Stimulated activated naive CD4-positive, alpha-beta T cell (primary cell): ENCODE data around the gene FAM9A.

Experiments
- DNase-seq, 6 experiments: peaks; one replicate each; lab custom pipeline; 2025; lab: John Stamatoyannopoulos, UW

The FAM9A gene

DNA sequence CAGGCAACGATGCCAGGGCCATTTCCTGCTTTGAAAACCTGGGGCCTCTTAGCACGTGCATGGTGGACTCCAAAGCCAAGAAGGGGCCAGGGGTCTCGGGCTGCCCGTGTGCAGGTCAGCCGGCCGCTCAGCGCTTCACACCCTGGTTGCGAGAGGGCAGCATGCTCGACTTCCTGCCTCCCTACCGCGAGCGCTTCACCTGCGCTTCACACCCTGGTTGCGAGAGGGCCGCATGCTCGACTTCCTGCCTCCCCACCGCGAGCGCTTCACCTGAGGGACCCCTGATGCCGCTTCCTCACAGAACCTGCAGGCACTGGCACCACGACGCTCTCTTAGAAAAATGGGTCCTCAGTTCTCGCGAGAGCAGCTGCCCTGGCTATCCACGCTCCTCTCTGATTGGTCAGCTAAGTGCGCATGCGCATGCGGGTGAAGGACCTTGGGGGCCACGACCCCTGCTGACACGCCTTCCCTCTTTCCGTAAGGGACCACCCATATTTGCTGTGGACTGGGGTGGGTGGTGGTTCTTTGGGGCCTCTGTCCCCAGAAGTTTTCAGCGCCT, at the start of gene FAM9A:
TSS of gene FAM9A (minus strand) at position 343 of the 559 bp plus-strand sequence. CDS start 1,212 bp downstream, outside the sequence.
- no peak for DNase-seq

DNA sequence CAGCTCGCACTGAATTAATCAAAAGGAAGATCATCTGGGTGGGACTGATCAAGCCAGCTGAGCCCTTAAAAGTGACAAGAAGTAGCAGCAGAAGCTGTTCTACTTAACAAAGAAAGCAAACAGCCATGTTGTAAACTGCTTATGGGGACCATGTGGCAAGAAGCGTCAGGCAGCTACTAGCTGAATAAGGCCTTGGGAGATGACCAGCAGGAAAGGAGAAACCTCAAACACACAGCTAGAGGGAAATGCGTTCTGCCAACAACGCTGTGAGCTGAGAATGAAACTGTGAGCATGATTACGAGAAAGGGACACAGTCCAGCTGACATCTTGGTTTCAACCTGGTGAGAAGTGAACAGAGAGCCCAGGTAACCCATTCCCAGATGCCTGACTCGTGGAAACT, 49.3 kb upstream of the FAM9A start:
- DNase-seq = no peak

DNA sequence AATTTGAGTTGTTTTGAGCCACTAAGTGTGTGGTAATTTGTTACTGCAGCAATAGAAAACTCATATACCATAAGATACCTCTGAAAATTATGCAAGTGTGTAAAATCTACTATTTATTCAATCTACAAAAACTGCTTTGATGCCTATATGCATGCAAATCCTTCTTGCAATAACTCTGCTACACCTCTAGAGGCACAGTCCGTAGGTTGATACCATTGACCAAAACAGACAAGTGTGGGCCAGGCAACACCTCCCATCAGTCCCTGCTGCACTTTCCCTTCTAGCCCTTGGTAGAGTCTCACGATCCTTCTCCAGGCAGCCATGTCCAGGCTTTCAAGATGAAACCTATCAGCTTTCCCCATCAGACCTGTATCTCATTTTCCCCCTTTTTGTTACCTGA, 48.8 kb upstream of the FAM9A start:
- DNase-seq = no peak

- DNase-seq = no peak
Measured at GRCh38 chrX:8849458-8849857, 48.3 kb upstream of the FAM9A start.

DNA sequence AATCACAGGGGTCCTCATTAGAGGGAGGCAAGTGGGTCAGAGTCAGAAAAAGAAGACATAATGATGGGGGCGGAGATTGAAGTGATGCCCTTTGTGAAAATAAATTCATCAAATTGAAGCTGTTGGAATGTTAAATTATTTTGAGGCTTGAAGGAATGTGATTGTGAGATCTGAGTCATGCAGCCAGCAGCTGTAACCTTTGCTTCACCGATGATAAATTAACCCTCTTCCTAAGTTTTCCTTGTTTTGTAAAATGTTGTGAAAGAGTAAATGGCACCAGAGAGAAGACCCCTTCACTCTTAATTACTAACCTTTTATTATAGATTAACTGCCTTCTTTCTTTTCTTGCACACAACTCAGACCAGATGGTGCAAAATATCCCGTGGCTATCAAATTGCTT, 47.7 kb upstream of the FAM9A start:
- DNase-seq = no peak

DNA sequence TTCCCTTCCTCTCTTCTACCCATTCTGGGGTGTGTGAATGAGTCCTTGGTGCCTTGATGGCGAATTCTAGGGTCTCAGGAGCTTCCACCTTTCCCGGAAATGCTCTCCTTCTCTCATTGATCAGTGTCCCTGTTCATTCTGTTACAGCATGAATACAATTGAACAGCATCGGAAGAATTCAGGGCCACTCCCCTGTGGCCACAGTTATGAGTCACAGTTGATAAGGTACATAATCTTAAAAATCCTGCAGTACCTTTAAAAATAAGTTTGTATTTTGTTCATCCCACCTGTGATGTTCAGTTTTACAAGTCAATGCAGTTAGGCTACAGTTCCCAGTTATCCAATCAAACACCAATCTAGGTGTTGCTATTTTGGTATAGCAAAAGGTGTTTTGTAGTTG, 47.3 kb upstream of the FAM9A start:
- DNase-seq = no peak

DNA sequence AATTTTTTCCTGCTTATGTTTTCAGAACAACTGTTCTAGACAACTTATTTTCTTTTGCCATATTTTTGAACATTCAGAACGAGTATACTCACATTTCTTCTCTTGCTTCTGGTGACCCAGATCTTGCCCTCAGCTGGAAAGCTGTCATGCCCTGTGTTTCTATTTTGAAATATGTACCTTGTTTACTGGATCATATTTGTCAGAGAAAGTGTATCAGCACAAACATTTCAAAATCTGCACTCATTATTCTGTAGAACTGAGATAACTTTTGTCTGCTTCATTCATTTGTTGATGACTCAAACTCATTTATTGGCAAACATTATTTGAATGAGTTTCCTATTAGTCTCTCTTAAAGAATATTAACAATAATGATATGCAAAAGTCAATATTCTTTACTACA, 46.2 kb upstream of the FAM9A start:
- no peak for DNase-seq

DNA sequence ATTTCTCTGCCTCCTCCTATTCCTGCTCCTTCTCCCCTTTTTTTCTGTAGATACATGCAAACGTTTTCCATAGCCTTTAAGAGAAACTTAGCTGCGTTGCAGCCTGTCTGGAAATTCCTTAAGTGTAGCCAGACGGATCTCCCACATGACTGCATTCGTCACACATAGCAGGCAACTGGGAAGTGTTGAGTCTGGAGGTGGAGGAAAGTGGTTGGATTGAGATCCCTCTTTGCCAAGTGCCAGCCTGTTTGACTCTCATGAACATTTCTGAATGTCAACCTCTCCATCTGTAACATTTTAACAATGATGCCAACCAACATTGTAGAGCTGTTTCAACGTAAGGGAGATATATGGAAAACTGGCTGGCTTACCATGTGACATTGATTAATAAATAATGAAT, 45.1 kb upstream of the FAM9A start:
- no peak for DNase-seq

GRCh38 chrX:8845469-8845868, 44.3 kb upstream of the FAM9A start:
- DNase-seq = no peak

GRCh38 chrX:8845060-8845459, 43.9 kb upstream of the FAM9A start:
- no peak for DNase-seq

DNA sequence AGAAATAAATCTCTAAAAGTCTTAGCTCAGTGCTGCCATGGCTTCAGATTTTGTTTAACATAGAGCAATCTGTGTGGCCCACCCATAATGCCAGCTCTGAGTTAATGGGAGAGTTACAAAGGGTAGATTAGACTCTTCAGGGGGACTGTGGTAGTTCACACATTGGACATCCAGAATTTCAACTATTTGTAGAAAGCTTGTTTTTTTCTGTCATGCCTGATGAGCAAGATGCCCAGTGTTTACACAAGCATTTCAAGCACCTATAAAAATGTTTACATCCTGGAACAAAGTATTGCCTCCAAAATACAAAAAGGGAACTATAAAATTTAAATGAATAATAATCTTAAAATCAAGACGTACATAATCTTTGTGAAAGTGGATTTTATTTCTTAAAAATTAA, 43.0 kb upstream of the FAM9A start:
- DNase-seq = no peak

DNA sequence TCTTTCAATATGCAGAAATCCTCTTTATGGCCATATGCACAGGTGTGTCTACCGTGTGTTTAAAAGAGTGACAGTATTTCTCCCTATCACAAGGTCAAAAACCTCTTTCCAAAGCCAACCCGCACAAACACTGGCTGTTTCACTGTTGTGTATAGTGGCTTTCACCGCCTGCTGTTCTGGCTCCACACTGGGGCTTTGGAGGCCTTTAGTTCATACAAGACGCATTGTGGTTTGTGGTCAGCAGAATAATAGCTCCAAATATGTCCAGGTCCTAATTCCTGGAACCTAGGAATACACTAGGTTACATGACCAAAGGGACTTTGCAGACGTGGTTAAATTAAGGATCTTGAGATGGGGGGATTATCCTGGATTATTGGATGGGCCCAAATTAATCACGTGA, 40.7 kb upstream of the FAM9A start:
- DNase-seq = no peak

GRCh38 chrX:8834392-8834791, 33.2 kb upstream of the FAM9A start:
- no peak for DNase-seq

DNA sequence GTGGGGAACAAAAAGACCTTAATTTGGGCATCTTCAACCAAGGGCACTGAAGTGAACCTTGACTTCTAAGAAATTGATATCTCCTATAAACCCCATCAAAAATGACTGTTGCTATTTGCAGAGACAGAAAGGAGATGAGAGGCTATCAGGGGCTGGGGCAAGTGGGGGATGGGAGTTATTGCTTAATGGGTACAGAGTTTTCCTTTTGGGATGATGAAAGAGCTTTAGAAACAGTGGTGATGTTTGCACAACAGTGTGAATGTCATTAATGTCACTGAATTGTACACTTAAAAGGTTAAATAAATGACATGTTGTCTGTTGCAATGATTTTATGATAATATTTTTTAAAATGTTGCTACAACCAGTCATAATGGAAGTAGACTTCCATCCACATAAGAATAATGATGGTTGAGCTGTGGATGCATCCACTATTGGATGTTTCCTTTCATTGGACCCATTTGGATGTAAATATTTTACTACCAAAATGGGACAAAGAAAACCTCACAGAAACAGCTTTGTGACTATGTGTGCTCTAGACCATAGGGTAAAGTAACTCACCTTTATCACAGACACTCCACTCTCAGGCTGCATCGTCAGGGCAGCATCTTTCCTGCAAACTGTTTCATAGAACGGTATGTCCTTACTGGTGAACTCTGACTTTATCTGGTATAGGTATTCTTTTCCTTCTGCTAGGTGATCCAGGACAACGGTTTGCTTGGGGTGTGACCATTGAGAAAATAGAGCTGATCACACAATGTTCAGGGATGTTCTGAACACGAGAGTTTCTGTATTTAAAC, 31.6 kb upstream of the FAM9A start:
- DNase-seq = no peak

GRCh38 chrX:8823698-8824097, 22.5 kb upstream of the FAM9A start:
- no peak for DNase-seq

GRCh38 chrX:8822002-8822401, 20.8 kb upstream of the FAM9A start:
- no peak for DNase-seq

- DNase-seq = no peak
Measured at GRCh38 chrX:8820910-8821527, 19.8 kb upstream of the FAM9A start.

- peak in 2 of 6 experiments; percentile 11 to 38 for DNase-seq
Measured at GRCh38 chrX:8815460-8816065, 14.4 kb upstream of the FAM9A start.

DNA sequence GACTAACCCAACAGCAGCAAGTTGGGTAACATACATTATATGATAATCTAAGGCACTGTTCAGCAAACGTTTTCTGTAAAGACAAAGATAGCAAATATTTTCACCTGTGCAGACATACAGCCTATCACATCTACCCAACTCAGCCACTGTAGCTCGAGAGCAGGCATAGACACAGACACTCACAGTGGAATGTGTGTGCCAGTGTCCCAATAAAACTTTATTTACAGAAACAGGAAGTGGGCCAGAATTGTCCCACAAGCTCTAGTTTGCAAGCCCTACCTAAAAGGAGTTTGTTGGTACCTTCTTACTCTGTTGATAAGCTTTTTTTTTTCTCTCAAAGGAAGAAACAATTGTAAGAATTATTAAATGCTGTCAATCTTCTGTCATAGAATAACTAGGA, 11.9 kb upstream of the FAM9A start:
- no peak for DNase-seq

- no peak for DNase-seq
Measured at GRCh38 chrX:8811611-8812010, 10.4 kb upstream of the FAM9A start.

DNA sequence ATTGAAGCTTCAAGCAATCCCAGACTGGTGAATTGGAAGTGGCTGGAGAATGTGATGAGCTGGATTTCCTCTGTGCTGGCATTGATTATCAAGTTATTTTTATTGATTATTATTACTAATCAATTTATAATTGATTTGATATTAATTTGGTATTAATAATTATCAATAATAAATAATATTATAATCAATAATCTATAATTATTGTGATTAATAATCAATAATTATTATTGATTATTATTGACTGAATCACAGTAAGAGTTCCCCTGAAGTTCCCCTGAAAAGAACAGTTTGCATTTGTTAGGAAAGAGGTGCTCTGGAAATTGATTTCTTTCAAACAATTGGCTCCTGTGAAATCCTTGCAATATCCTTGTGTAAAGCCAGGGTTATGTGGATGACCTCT, 7.5 kb upstream of the FAM9A start:
- no peak for DNase-seq

GRCh38 chrX:8805974-8806373, 4.8 kb upstream of the FAM9A start:
- DNase-seq = no peak

- no peak for DNase-seq
Measured at GRCh38 chrX:8805046-8805445, 3.9 kb upstream of the FAM9A start.
